GM18519 (cell line): ENCODE data around the gene SSTR4.

Experiments
- ATAC-seq: cut with Tn5 transposase; IDR thresholded peaks from one replicate; pipeline ENCODE4 v1.9.1; 2021; ENCODE audit warnings: mild to moderate bottlenecking, moderate library complexity; ENCODE audit not compliant: unreplicated experiment, low FRiP score

SSTR4 gene

DNA sequence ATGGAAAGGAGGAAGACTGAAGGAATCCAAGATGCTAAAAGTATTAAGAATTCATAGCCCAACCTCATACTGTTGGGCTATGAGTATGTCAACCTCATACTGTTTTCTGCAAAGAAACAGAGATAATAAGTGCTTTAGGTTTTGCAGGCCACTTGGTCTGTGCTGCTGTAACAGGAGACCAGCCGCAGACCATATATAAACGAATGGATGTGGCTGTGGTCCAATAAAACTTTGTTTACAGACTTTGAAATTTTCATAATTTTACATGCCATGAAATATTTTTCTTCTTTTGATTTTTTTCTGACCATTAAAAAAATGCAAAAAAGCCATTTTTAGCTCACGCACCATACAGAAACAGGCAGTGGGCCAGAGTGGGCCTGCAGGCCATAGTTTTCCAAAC, 28.1 kb downstream of the SSTR4 start:
- ATAC-seq = no peak

DNA sequence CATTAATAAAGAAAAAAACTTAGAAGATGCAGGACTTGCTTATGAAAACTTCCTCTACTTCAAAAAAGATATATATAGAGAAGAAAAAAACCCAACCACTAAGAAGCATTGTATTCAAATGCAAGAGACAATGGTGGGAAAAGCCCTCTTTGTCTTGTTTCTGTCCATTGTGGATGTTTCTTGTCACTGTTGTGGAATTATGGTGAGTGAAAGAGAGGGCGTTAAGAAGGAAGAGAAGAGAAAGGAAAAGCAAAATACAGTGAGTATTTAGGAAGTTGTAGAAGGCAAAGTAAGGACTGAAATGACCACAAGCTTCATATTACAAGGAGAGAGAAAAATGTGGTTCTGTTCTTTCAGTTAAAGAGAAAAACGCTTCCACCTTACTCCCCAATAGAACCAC, 28.5 kb downstream of the SSTR4 start:
- ATAC-seq = no peak

DNA sequence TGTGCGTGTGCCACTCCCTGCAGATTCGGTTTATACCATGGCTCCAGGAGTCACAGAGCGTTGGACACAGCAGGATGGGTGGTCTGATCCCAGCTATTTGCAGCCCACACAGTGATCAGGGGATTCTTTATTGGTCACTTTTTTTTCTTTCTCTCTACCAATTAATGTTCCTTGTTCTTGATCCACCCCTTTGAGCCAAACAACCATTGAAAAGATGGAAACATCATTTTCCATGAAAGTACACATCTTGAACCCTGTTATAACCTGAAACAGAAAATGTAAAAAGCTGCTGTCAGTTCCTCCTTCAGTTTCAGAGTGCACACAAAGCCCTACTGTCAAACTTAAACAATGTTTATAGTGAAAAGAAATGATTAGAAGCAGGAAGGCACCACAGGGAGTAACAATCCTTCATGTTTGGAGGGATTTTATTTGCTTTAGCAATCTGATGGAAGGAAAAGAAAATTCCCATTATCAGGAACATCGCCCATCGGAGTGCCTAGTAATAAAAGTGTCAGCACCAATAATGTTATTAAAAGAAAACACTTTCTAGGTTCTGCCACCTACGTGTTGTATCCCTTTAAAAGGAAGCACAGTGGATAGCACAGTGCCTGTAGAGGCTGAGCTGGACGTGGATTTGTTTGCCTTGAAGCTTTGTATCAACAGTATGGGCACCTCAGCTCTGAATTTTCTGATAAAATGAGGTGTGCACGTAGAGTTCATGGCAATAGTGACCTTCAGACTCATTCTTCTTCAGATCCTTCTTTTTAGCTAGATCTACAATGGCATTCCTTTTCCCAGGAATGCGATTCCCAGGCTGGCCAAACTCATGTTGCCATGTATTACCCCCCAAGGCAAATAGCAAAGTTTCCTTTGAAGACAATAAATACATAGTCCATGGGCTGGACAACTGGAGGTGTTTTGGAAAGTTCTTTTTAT, 30.4 kb downstream of the SSTR4 start:
- ATAC-seq = no peak

DNA sequence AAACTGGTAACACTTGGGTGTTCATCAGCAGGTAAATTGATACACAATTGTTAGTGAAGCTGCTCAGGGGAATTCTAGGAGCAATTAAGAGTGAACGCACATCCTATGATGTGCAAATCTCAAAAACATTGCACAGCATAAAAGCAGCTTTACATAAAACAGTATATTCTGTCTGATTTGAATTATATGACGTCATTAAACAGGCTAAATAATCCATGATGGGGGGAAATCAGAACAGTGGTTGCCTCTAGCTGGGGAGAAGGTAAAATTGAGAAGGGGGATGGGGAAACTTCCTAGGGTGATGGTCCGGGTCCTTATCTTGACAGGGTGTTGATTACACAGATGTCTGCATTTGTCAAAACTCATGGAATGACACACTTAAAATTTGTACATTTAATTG, 31.7 kb downstream of the SSTR4 start:
- no peak for ATAC-seq

- no peak for ATAC-seq
These were observed 33.2 kb downstream of the SSTR4 start for GRCh38 chr20:23068283-23068682.

DNA sequence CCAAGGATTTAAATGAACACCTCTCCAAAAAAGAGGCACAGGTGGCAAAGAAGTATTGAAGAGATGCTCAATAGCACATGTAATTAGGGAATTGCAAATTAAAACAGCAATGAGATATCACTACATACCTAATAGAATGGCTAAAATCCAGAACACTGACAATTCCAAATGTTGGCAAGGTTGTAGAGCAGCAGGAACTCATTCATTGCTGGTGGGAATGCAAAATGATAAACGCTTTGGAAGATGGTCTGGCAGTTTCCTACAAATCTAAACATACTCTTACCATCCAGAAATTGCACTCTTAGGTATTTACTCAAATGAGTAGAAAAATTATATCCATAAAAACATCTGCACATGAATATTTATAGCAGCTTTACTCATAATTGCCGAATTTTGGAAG, 34.0 kb downstream of the SSTR4 start:
- ATAC-seq = no peak

DNA sequence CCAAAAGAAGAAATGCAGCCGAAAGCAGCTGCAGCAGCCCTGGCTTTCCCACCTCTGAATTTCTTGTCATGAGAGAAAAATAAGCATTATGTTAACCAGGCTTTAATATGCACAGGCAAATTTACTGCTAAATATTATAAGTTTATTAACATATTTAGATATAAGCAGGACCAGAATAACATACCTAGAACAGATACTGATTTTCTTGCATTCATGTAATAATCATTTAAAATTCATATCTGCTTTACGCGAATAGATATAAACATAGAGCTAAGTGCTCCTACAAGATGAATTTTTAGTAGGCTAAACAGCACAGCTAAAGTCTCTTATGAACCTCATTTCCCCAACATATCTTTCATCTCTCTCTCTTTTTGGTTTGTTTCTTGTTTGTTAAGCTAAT, 36.3 kb downstream of the SSTR4 start:
- ATAC-seq = no peak

- ATAC-seq = no peak
These were observed 36.9 kb downstream of the SSTR4 start for GRCh38 chr20:23071996-23072395.

DNA sequence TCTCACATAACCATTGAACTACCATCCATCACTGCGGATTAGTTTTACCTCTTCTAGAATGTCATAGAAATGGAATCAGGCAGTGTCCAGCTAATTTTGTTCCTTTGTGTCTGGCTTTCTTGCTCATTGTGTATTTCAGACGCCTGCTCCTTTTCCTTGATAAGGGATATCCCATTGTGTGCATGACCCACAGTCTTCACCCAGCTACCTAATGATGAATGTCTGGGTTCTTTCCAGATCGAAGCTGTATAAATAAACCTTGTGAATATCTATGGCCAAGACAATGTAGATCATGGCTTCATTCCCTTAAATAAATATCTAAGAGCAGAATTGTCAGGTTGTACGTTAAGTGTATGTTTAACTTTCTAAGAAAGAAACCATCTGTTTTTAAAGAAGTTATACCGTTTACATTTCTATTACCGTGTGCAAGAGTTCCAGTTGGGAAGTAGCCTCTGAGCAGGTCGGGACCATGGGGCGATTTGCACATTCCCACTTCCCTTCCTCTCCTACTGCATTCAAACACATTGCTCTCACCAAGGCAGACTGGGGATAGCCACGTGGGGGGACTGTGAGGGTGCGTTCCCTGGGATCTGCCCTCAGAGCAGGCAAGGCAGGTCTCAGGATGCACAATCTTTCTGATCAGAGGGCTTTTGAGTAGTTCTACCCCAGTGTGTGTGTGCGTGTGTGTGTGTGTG, 37.9 kb downstream of the SSTR4 start:
- ATAC-seq = no peak

DNA sequence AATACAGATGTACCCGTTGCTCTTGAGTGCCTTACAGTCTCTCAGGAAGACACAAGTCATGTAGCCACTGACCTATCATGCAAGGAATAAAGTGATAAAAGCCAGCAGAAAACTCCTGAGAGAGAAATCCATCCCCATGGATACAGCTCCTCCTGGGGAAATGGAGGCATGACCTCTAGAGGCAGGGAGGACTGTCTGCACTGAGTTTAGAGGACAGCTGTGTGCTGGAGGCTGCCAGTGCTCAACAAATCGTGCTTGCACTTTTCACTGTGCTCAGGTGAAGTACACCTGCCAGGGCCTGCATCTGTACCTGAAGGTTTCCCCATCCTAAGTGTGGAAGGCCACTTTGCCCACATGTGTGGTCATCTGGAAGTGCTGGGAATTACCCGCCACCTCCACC, 38.9 kb downstream of the SSTR4 start:
- no peak for ATAC-seq

GRCh38 chr20:23077277-23077676, 42.2 kb downstream of the SSTR4 start:
- no peak for ATAC-seq

DNA sequence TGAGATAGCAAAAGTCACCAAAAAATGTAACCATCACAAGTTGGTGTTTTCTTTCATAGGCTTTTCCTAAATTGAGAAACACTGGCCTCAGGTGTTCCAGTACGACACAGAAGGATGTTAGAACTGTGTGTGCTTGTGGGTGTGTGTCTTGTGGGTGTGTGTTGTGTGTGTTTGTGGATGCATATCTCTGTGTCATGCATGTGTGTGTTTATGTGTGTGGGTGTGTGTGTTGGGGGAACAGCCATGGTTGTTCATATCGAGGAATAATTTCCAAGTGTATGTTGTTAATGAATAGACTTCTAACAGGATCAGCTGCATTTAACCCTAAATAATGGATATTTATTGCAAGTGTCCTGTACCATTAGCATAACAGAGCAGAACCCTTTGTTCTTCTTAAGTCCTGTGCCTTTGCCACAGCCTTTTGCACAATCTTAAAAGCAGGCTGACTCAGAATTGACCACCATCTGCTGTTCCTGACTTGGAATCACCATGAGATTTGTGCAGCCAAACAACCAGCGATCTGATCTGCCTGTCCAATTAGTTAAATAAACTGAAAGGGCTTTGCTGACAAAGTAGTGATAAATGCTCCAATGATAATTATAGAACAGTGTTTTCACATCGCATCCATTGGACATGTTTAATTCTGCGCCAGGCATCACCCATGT, 43.4 kb downstream of the SSTR4 start:
- no peak for ATAC-seq

DNA sequence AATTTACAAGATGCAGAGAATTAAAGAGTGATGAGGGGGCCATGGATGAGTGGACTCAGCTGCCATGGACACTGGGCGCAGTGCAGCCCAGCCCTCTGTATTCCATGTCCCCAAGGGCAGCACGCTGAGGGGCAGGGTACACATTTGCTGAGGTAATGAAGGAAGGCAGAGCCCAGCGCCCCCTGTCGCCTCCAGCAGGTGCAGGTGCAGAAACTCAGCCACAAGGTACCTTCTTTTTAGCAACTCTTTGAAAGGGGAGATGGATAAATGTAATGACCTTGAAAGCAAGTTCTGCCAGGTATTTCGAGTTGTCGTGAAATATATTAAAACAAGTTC, 43.9 kb downstream of the SSTR4 start:
- no peak for ATAC-seq

- ATAC-seq = no peak
These were observed 44.8 kb downstream of the SSTR4 start for GRCh38 chr20:23079926-23080325.

- ATAC-seq = no peak
These were observed 45.4 kb downstream of the SSTR4 start for GRCh38 chr20:23080521-23080920.

GRCh38 chr20:23081263-23081819, 46.2 kb downstream of the SSTR4 start:
- no peak for ATAC-seq

- no peak for ATAC-seq
These were observed 47.9 kb downstream of the SSTR4 start for GRCh38 chr20:23082846-23083552.

GRCh38 chr20:23083553-23084220, 48.6 kb downstream of the SSTR4 start:
- ATAC-seq = no peak

- no peak for ATAC-seq
These were observed 49.3 kb downstream of the SSTR4 start for GRCh38 chr20:23084282-23084844.
